GM12878 (cell line): ENCODE data around the gene EPHA1. TPM values are rescaled to one million over a fixed set of nuclear protein-coding genes. Genes with fewer than 3 reads are reported as not detected.

Experiments used
- ATAC-seq: fragments of 200-7000 bp; cut with Tn5 transposase; 3 replicates; pipeline ENCODE4 v1.9.1; 2020; ENCODE audit warnings: mild to moderate bottlenecking, moderate library complexity
- BruUV-seq: library from RNA; stranded (reverse); fragments of 400-500 nt; replicated peaks from 2 replicates; lab custom pipeline; 2021; lab: Mats Ljungman, UMichigan
- CTCF ChIA-PET: fragments of 300-600 bp; sonication (Branson Sonifier 250); formaldehyde crosslinking; extraction: SDS; loops from one replicate; lab custom pipeline; 2021; ENCODE audit warnings: inconsistent platforms; lab: Yijun Ruan, JAX
- POLR2A ChIA-PET: fragments of 350-600 bp; formaldehyde crosslinking; extraction: SDS; loops from one replicate; lab custom pipeline; 2021; ENCODE audit warnings: inconsistent platforms; lab: Charles Lee
- RAD21 ChIA-PET: fragments of 300-600 bp; sonication (Branson Sonifier 250); formaldehyde crosslinking; loops from one replicate; lab custom pipeline; 2023; ENCODE audit warnings: antibody characterized with exemption; ENCODE audit not compliant: unreplicated experiment; lab: Charles Lee
- SMC1A ChIA-PET: fragments of 300-600 bp; sonication (Branson Sonifier 250); formaldehyde crosslinking; loops from one replicate; lab custom pipeline; 2023; ENCODE audit not compliant: unreplicated experiment, uncharacterized antibody; lab: Charles Lee
- DNase-seq: peaks from one replicate; pipeline ENCODE4 v3.0.0-alpha.2; 2011; ENCODE audit warnings: low read depth, low spot score
- FAIRE-seq: peaks from 3 replicates; lab custom pipeline; 2011; peaks lifted over from hg19 to GRCh38; lab: Jason Lieb, UNC
- H2AFZ ChIP-seq: 2 replicates; pipeline ENCODE4 v1.6.0; 2011; ENCODE audit warnings: low read depth, low read length, control low read depth; ENCODE audit not compliant: control insufficient read depth
- H3K27ac ChIP-seq: 2 replicates; pipeline ENCODE4 v1.5.1; 2011; ENCODE audit warnings: control low read depth; ENCODE audit not compliant: control insufficient read depth, insufficient read depth
- H3K27me3 ChIP-seq, 2 experiments: replicated peaks in 1 of 2; 2 replicates each; pipeline versions ENCODE4 v1.6.0 to v1.6.1; 2011; ENCODE audit warnings: low read length in 1 of 2; ENCODE audit not compliant: control insufficient read depth in 2 of 2, insufficient read depth in 2 of 2
- H3K36me3 ChIP-seq, 2 experiments: 2 replicates each; pipeline ENCODE4 v1.5.1; 2011; ENCODE audit warnings: low read length in 1 of 2; ENCODE audit not compliant: control insufficient read depth in 2 of 2, insufficient read depth in 2 of 2
- H3K4me1 ChIP-seq: 2 replicates; pipeline ENCODE4 v1.6.1; 2011; ENCODE audit warnings: mild to moderate bottlenecking, low read length, moderate library complexity, mixed read lengths; ENCODE audit not compliant: control insufficient read depth, insufficient read depth
- H3K4me2 ChIP-seq: 2 replicates; pipeline ENCODE4 v1.6.0; 2011; ENCODE audit warnings: control low read depth; ENCODE audit not compliant: control insufficient read depth, insufficient read depth
- H3K4me3 ChIP-seq: fragments of 200-600 bp; sonication (generic); 2 replicates; pipeline ENCODE4 v1.5.1; 2016
- H3K79me2 ChIP-seq: 2 replicates; pipeline ENCODE4 v1.6.0; 2011; ENCODE audit warnings: low read length; ENCODE audit not compliant: control insufficient read depth, insufficient read depth
- H3K9ac ChIP-seq: 2 replicates; pipeline ENCODE4 v1.8.0; 2011; ENCODE audit warnings: low read length, control low read depth, mixed read lengths; ENCODE audit not compliant: control insufficient read depth, insufficient read depth
- H3K9me3 ChIP-seq: replicated peaks from 3 replicates; pipeline ENCODE4 v1.5.1; 2011; ENCODE audit warnings: mild to moderate bottlenecking, low read length; ENCODE audit not compliant: control insufficient read depth, insufficient read depth
- H4K20me1 ChIP-seq: 2 replicates; pipeline ENCODE4 v1.6.0; 2011; ENCODE audit not compliant: control insufficient read depth, insufficient read depth
- CBX3 ChIP-seq: fragments of 200-600 bp; sonication (generic); IDR thresholded peaks from 2 replicates; pipeline ENCODE4 v1.6.1; 2016; ENCODE audit warnings: low read depth, borderline replicate concordance
- CREB1 ChIP-seq: IDR thresholded peaks from 2 replicates; pipeline ENCODE4 v1.6.1; 2012; ENCODE audit warnings: low read depth, mild to moderate bottlenecking, inconsistent platforms
- LARP7 ChIP-seq: fragments of 450-650 bp; IDR thresholded peaks from 2 replicates; pipeline ENCODE4 v1.6.1; 2017; ENCODE audit warnings: mild to moderate bottlenecking
- POU2F2 ChIP-seq: IDR thresholded peaks from 3 replicates; pipeline ENCODE4 v1.6.1; 2011; ENCODE audit warnings: low read depth, mild to moderate bottlenecking, low read length, borderline replicate concordance
- PRDM15 ChIP-seq: fragments of 450-650 bp; formaldehyde crosslinking; IDR thresholded peaks from 2 replicates; pipeline ENCODE4 v1.4.0; 2020; ENCODE audit warnings: mild to moderate bottlenecking, moderate library complexity
- RELA ChIP-seq: fragments of 450-650 bp; IDR thresholded peaks from 2 replicates; pipeline ENCODE4 v1.8.0; 2014; ENCODE audit warnings: borderline replicate concordance; ENCODE audit not compliant: partially characterized antibody
- RFX5 ChIP-seq: IDR thresholded peaks from 2 replicates; pipeline ENCODE4 v1.6.1; 2011; ENCODE audit warnings: low read depth, low read length, improper control_type of control experiment
- SP1 ChIP-seq: IDR thresholded peaks from one replicate; pipeline ENCODE4 v1.6.1; 2011; ENCODE audit warnings: low read depth, low read length
- SUZ12 ChIP-seq: fragments of 200-600 bp; sonication (generic); IDR thresholded peaks from one replicate; pipeline ENCODE4 v1.6.1; 2018; ENCODE audit warnings: antibody characterized with exemption, mild to moderate bottlenecking; ENCODE audit not compliant: unreplicated experiment
- TCF7 ChIP-seq: IDR thresholded peaks from 2 replicates; pipeline ENCODE4 v1.6.1; 2014; ENCODE audit warnings: antibody characterized with exemption, borderline replicate concordance
- WRNIP1 ChIP-seq: IDR thresholded peaks from 2 replicates; pipeline ENCODE4 v1.6.1; 2011; ENCODE audit warnings: low read depth, low read length, improper control_type of control experiment, borderline replicate concordance
- ZNF207 ChIP-seq: fragments of 450-650 bp; IDR thresholded peaks from 2 replicates; pipeline ENCODE4 v1.6.1; 2014; ENCODE audit warnings: antibody characterized with exemption, mild to moderate bottlenecking, borderline replicate concordance
- WGBS: methylation state at CpG from one replicate; pipeline ENCODE4 v1.1.6; 2016; ENCODE audit warnings: low lambda C conversion rate; ENCODE audit not compliant: insufficient replicate concordance, insufficient coverage; ENCODE audit errors: missing lambda C conversion rate; 5-methylcytosine and 5-hydroxymethylcytosine counted together
- in situ Hi-C: fragments of 300-500 bp; cut with MboI; formaldehyde crosslinking; loops from 9 replicates; pipeline ENCODE4 v1.14.3; 2018; ENCODE audit warnings: mixed read lengths
- intact Hi-C: fragments of 100-400 bp; cut with micrococcal nuclease; formaldehyde crosslinking; loops from one replicate; pipeline ENCODE4 v1.14.2; 2022; ENCODE audit not compliant: unreplicated experiment
- polyA plus RNA-seq, 11 experiments: library from polyadenylated mRNA; depleted of rRNA in 4 of 11; unstranded in 6 of 11; stranded (reverse) in 5 of 11; fragments of >200 nt; fragmentation: Nextera tagmentation in 4 of 11; fragmentation: Illumina TruSeq in 1 of 11; extraction: Ambion mirVana in 4 of 11; extraction: Trizol in 1 of 11; gene quantifications; 1 replicate in 1 of 11; 2 replicates in 10 of 11; pipeline versions ENCODE4 v1.2.1 to v1.2.3, GENCODE V29; 2011 to 2016; ENCODE audit warnings: inconsistent platforms in 2 of 11, missing spikeins in 2 of 11, low read depth in 1 of 11
- total RNA-seq, 4 experiments: library from RNA; depleted of rRNA in 3 of 4; stranded (reverse); fragments of >200 nt in 3 of 4; fragmentation: Illumina TruSeq in 1 of 4; extraction: Trizol in 1 of 4; gene quantifications; 2 replicates each; pipeline versions ENCODE4 v1.2.1 to v1.2.3, GENCODE V29; 2013 to 2021
- TF ChIP-seq, protein P1 (sequence below): IDR thresholded peaks from 2 replicates; pipeline ENCODE4 v1.6.1; 2012; ENCODE audit warnings: improper control_type of control experiment, low read depth, low read length; ENCODE audit not compliant: insufficient replicate concordance

The EPHA1 gene
- total and polyA plus RNA-seq, 10 of the 15 experiments (the other 5 are each of a cell fraction or from before 2014, with no cell fraction given): 0.11 to 0.35 (median 0.24) TPM; not detected in 6

DNA sequence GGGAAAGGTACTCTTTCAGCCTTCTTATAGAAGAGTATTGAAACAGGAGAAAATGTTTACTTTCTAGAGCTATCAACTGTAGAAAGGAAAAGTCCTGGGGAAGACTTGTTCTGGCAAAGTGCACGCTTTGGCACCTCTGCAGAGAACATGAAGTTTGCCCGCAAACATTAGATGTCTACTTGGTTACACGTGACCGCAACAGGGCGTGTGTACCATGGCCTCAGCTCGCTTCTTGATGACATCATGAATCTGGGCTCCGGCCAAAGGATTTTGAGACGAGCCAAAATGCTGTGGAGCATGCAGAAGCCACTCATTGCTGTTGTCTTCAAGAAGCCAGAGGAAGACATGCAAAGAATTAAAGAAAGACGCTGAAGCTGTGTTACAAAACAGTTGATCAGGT lies 26.0 kb upstream of the EPHA1 start:
- ChIA-PET CTCF (no interaction called here), RAD21 (no interaction called here), SMC1A (no interaction called here), POLR2A (interaction anchor here (0.5 kb wide), 1 partner anchor 576 kb away, joined by 6 read pairs; no protein-coding TSS in a partner anchor)
- no peaks in the 10 kb centered on the region for H3K4me1 ChIP-seq
- H3K9ac ChIP-seq: no peak overlapping the region
- no peaks in the 10 kb centered on the region for H3K79me2 ChIP-seq
- DNase-seq (no peak), FAIRE-seq (no peak), ATAC-seq (no peak)
- no peaks in the 10 kb centered on the region; a peak in 1 of 4 replicates for H3K27me3 ChIP-seq
- no peak overlapping the region for H2AFZ ChIP-seq
- no peaks in the 10 kb centered on the region for H3K36me3 ChIP-seq
- intact Hi-C loops (no loop called here), in situ Hi-C loops (no loop called here)
- H3K27ac ChIP-seq: no peak overlapping the region
- H4K20me1 ChIP-seq: no peaks in the 10 kb centered on the region
- no peaks in the 10 kb centered on the region for H3K9me3 ChIP-seq
- 53% methylated on average over 9 of the region's 9 CpGs for WGBS
- no peak overlapping the region for H3K4me3 ChIP-seq
- BruUV-seq: no TSS peak
- no peak overlapping the region for H3K4me2 ChIP-seq
- TF ChIP-seq SUZ12: no peak
- TF ChIP-seq PRDM15 (CRISPR knock-in tag): no peak
- no peak for TF ChIP-seq RFX5
- no peak for TF ChIP-seq CBX3
- TF ChIP-seq ZNF207: no peak
- no peak for TF ChIP-seq SP1
- no peak for TF ChIP-seq TCF7
- TF ChIP-seq LARP7: no peak
- no peak for TF ChIP-seq POU2F2
- TF ChIP-seq CREB1: no peak
- TF ChIP-seq, protein P1, sequence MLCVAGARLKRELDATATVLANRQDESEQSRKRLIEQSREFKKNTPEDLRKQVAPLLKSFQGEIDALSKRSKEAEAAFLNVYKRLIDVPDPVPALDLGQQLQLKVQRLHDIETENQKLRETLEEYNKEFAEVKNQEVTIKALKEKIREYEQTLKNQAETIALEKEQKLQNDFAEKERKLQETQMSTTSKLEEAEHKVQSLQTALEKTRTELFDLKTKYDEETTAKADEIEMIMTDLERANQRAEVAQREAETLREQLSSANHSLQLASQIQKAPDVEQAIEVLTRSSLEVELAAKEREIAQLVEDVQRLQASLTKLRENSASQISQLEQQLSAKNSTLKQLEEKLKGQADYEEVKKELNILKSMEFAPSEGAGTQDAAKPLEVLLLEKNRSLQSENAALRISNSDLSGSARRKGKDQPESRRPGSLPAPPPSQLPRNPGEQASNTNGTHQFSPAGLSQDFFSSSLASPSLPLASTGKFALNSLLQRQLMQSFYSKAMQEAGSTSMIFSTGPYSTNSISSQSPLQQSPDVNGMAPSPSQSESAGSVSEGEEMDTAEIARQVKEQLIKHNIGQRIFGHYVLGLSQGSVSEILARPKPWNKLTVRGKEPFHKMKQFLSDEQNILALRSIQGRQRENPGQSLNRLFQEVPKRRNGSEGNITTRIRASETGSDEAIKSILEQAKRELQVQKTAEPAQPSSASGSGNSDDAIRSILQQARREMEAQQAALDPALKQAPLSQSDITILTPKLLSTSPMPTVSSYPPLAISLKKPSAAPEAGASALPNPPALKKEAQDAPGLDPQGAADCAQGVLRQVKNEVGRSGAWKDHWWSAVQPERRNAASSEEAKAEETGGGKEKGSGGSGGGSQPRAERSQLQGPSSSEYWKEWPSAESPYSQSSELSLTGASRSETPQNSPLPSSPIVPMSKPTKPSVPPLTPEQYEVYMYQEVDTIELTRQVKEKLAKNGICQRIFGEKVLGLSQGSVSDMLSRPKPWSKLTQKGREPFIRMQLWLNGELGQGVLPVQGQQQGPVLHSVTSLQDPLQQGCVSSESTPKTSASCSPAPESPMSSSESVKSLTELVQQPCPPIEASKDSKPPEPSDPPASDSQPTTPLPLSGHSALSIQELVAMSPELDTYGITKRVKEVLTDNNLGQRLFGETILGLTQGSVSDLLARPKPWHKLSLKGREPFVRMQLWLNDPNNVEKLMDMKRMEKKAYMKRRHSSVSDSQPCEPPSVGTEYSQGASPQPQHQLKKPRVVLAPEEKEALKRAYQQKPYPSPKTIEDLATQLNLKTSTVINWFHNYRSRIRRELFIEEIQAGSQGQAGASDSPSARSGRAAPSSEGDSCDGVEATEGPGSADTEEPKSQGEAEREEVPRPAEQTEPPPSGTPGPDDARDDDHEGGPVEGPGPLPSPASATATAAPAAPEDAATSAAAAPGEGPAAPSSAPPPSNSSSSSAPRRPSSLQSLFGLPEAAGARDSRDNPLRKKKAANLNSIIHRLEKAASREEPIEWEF: no peak
- TF ChIP-seq RELA: no peak
- no peak for TF ChIP-seq WRNIP1
